KMS-11 (cell line): ENCODE data around the gene NRXN3.

ENCODE experiments used
- H2AFZ ChIP-seq: fragments of 200-600 bp; sonication (generic); 2 replicates; pipeline ENCODE4 v1.6.1; 2016; ENCODE audit warnings: antibody characterized with exemption, mixed run types, low read depth
- H3K27ac ChIP-seq: fragments of 200-600 bp; sonication (generic); 2 replicates; pipeline ENCODE4 v1.6.1; 2016; ENCODE audit warnings: mild to moderate bottlenecking, mixed run types
- H3K27me3 ChIP-seq: fragments of 200-600 bp; sonication (generic); 2 replicates; pipeline ENCODE4 v1.6.1; 2017; ENCODE audit warnings: mild to moderate bottlenecking, low read depth, mixed run types, moderate library complexity; ENCODE audit not compliant: insufficient read depth
- H3K36me3 ChIP-seq: fragments of 200-600 bp; sonication (generic); 2 replicates; pipeline ENCODE4 v1.6.1; 2017; ENCODE audit warnings: mild to moderate bottlenecking, mixed run types; ENCODE audit not compliant: insufficient read depth
- H3K4me1 ChIP-seq: fragments of 200-600 bp; sonication (generic); 2 replicates; pipeline ENCODE4 v1.6.1; 2016; ENCODE audit warnings: mild to moderate bottlenecking, low read depth, mixed run types; ENCODE audit not compliant: poor library complexity, severe bottlenecking
- H3K4me2 ChIP-seq: fragments of 200-600 bp; sonication (generic); 2 replicates; pipeline ENCODE4 v1.7.0; 2016; ENCODE audit warnings: mild to moderate bottlenecking, mixed run types
- H3K4me3 ChIP-seq: fragments of 200-600 bp; sonication (generic); IDR thresholded peaks from 2 replicates; pipeline ENCODE4 v1.6.1; 2017; ENCODE audit warnings: low read depth, low read length, mixed read lengths; ENCODE audit not compliant: insufficient read depth
- H3K79me2 ChIP-seq: fragments of 200-600 bp; sonication (generic); 2 replicates; pipeline ENCODE4 v1.6.1; 2016; ENCODE audit warnings: low read depth, mixed run types; ENCODE audit not compliant: insufficient read depth
- H3K9ac ChIP-seq: fragments of 200-600 bp; sonication (generic); 2 replicates; pipeline ENCODE4 v1.6.1; 2016; ENCODE audit warnings: mild to moderate bottlenecking, mixed run types
- H4K20me1 ChIP-seq: fragments of 200-600 bp; sonication (generic); 2 replicates; pipeline ENCODE4 v1.6.1; 2016; ENCODE audit warnings: mild to moderate bottlenecking, mixed run types; ENCODE audit not compliant: insufficient read depth
- TF ChIP-seq, protein P1 (sequence below): fragments of 200-600 bp; sonication (generic); conservative IDR thresholded peaks from 2 replicates; pipeline ENCODE4 v1.6.1; 2017; ENCODE audit warnings: low read depth, mild to moderate bottlenecking, antibody characterized with exemption, low read length, moderate library complexity, mixed read lengths

Gene NRXN3

DNA sequence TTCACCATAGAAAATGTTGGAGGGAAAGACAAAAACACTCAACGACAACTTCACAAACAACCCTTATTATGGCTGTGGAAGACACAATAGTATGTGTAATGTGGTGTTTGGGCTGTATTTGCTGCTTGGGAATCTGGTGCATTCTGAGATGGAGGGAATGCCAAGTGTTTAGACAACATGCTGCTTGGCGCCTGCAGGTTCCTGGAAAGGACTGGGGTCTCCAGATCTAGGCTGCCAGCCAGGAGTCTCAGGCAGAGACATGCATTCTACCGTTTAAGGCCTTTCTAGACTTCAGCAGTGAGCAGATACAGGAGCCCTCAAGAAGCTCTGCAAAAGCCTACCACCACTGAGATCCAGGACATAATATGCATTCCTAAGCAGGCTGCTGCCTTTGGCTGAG lies 418.7 kb downstream of the NRXN3 start:
- H3K27me3 ChIP-seq = no peaks in the 10 kb centered on the region
- no peak overlapping the region for H3K27ac ChIP-seq
- TF ChIP-seq, protein P1, sequence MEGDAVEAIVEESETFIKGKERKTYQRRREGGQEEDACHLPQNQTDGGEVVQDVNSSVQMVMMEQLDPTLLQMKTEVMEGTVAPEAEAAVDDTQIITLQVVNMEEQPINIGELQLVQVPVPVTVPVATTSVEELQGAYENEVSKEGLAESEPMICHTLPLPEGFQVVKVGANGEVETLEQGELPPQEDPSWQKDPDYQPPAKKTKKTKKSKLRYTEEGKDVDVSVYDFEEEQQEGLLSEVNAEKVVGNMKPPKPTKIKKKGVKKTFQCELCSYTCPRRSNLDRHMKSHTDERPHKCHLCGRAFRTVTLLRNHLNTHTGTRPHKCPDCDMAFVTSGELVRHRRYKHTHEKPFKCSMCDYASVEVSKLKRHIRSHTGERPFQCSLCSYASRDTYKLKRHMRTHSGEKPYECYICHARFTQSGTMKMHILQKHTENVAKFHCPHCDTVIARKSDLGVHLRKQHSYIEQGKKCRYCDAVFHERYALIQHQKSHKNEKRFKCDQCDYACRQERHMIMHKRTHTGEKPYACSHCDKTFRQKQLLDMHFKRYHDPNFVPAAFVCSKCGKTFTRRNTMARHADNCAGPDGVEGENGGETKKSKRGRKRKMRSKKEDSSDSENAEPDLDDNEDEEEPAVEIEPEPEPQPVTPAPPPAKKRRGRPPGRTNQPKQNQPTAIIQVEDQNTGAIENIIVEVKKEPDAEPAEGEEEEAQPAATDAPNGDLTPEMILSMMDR = no peak

DNA sequence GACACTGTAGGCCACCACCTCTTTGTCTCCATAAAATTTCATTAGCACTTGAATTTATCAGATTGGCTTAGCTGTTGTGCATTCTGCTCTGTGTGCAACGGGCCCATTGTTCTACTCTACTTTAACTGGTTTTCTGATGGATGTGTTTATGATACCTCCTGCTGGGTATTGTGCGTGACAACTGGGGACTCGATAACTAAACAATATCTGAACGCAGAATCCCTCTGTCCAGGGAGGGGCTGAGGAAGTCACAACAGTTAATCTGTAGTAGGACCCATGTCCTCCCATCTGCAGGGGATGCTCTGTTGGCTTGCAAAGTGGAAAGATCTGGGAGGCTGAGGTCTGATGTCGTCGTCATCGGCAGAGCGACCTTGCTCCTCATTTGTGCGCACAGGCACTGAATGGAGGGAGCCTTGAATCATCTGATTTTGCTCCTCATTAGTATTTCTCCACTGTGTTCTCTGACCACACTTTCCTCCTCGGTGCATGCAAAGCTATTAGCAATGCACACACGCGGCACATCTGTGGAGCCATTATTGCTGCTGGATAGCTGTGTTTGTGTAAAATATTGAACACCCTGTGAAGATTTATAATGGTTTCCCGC lies 422.5 kb downstream of the NRXN3 start:
- no peak overlapping the region for H3K4me3 ChIP-seq
- H3K27ac ChIP-seq = no peak overlapping the region
- TF ChIP-seq, protein P1 = no peak
- no peaks in the 10 kb centered on the region for H3K36me3 ChIP-seq
- no peak overlapping the region for H3K4me2 ChIP-seq
- H3K9ac ChIP-seq = no peak overlapping the region
- H3K79me2 ChIP-seq = no peaks in the 10 kb centered on the region
- H2AFZ ChIP-seq = no peak overlapping the region
- no peaks in the 10 kb centered on the region for H4K20me1 ChIP-seq
- no peaks in the 10 kb centered on the region for H3K4me1 ChIP-seq
- H3K27me3 ChIP-seq = no peaks in the 10 kb centered on the region

More for the DNA sequence above, 418.7 kb downstream of the NRXN3 start:
- Histone ChIP-seq H3K4me1 (no peaks in the 10 kb centered on the region), H2AFZ (no peak overlapping the region), H4K20me1 (no peaks in the 10 kb centered on the region), H3K79me2 (no peaks in the 10 kb centered on the region), H3K36me3 (no peaks in the 10 kb centered on the region), H3K9ac (no peak overlapping the region), H3K4me3 (no peak overlapping the region), H3K4me2 (no peak overlapping the region)

DNA sequence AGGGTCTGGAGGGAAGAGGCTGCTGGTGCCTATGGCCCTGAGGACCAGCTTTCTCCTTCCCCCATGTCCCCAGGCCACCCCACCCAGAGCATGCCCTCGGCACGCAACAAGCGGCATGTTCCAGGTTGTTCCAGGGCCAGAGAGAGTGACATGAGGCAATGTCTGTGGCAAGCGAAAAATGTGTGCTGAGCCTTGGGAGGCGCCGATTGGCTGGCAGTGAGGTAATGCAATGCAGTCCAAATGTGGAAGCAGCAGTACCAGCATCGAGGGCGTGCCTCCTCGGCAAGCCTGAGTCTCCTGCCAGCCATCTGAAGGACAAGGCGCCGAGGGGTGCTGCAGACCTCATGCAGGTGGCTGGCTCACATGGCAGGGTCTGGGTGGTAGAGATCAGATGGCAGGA lies 423.8 kb downstream of the NRXN3 start:
- Histone ChIP-seq H3K4me2 (no peak overlapping the region), H3K27ac (no peak overlapping the region), H2AFZ (no peak overlapping the region), H3K4me1 (no peaks in the 10 kb centered on the region), H3K27me3 (no peaks in the 10 kb centered on the region), H4K20me1 (no peaks in the 10 kb centered on the region), H3K36me3 (no peaks in the 10 kb centered on the region), H3K9ac (no peak overlapping the region), H3K4me3 (no peak overlapping the region), H3K79me2 (no peaks in the 10 kb centered on the region)
- TF ChIP-seq, protein P1 = no peak

DNA sequence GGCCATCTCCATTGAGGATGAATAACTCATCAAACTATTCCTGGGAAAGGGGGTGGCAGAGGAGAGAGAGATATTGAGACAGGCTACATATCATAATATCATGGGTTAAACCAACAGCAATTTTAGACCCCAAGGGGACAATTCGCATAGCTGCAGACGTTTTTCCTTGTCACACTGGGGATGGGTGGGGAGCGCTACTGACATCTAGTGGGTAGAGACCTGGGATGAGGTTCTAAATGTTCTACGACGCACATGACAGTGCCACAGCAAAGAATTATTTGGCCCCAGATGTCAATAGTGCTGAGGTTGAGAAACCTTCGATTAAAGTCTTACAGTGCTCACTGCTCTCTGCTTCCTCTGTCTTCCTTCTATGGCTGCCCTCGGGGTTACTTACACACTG lies 425.6 kb downstream of the NRXN3 start:
- H3K36me3 ChIP-seq = no peaks in the 10 kb centered on the region
- H3K27ac ChIP-seq = no peak overlapping the region
- H2AFZ ChIP-seq = no peak overlapping the region
- no peak overlapping the region for H3K4me3 ChIP-seq
- H3K4me2 ChIP-seq = no peak overlapping the region
- H3K27me3 ChIP-seq = no peaks in the 10 kb centered on the region
- H3K9ac ChIP-seq = no peak overlapping the region
- TF ChIP-seq, protein P1 = no peak
- H3K4me1 ChIP-seq = no peaks in the 10 kb centered on the region
- no peaks in the 10 kb centered on the region for H4K20me1 ChIP-seq
- H3K79me2 ChIP-seq = no peaks in the 10 kb centered on the region
